Measurements from ENCODE around the gene PHC2.

DNA sequence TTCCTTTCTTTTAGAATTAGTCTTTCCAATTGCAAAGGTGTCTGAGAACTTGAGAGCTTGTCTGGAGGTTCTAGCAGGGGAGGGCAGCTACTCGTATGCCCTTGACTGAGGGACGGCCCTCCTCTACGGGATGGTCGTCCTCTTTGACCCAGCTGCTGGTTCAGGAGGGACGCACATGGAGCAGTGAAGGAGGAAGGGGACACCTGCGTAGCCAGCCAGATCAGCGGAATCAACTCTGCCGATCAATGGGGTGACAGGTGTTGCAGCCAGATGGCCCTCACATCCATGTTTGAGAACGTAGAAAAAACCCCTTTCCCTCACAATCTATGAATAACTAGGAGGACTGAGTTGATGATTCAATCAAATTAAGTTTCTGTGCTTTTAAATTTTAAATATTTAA, 94.3 kb downstream of the PHC2 start:
- TF ChIP-seq, protein P1, sequence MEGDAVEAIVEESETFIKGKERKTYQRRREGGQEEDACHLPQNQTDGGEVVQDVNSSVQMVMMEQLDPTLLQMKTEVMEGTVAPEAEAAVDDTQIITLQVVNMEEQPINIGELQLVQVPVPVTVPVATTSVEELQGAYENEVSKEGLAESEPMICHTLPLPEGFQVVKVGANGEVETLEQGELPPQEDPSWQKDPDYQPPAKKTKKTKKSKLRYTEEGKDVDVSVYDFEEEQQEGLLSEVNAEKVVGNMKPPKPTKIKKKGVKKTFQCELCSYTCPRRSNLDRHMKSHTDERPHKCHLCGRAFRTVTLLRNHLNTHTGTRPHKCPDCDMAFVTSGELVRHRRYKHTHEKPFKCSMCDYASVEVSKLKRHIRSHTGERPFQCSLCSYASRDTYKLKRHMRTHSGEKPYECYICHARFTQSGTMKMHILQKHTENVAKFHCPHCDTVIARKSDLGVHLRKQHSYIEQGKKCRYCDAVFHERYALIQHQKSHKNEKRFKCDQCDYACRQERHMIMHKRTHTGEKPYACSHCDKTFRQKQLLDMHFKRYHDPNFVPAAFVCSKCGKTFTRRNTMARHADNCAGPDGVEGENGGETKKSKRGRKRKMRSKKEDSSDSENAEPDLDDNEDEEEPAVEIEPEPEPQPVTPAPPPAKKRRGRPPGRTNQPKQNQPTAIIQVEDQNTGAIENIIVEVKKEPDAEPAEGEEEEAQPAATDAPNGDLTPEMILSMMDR (IDR thresholded peaks at IDR 0.05; ENCODE audit: low read length) = no peak
- TF ChIP-seq EZH2 (optimal IDR thresholded peaks at IDR 0.05; ENCODE audit: low read depth, low read length) = no peak
- TF ChIP-seq EZH2phosphoT487 (IDR thresholded peaks at IDR 0.05; ENCODE audit: low read length) = no peak
